Measurements from ENCODE around the gene CTNNAL1.
"Not testable (repeated sequence)": the region's sequence is repeated elsewhere in the genome, so short reads cannot be mapped to it uniquely, and the experiment has no call there.

CTNNAL1 gene

GRCh38 chr9:108933231-108933717 lies 80.0 kb downstream of the CTNNAL1 start:
- DNase-seq (ENCODE audit: low read depth) = no peak

GRCh38 chr9:108928386-108928785 lies 84.9 kb downstream of the CTNNAL1 start:
- no peak for DNase-seq (ENCODE audit: low read depth)

- no peak for DNase-seq (ENCODE audit: low read depth)
These were observed 88.8 kb downstream of the CTNNAL1 start for GRCh38 chr9:108924466-108924865.

- no peak for DNase-seq (ENCODE audit: low read depth)
These were observed 92.1 kb downstream of the CTNNAL1 start for GRCh38 chr9:108921200-108921599.

- DNase-seq (ENCODE audit: low read depth) = not testable (repeated sequence)
These were observed 92.9 kb downstream of the CTNNAL1 start for GRCh38 chr9:108920401-108920800.

- no peak for DNase-seq (ENCODE audit: low read depth)
These were observed 93.8 kb downstream of the CTNNAL1 start for GRCh38 chr9:108919517-108919916.

- no peak for DNase-seq (ENCODE audit: low read depth)
These were observed 99.9 kb downstream of the CTNNAL1 start for GRCh38 chr9:108913391-108913790.

GRCh38 chr9:108911820-108912219 lies 101.5 kb downstream of the CTNNAL1 start:
- DNase-seq (ENCODE audit: low read depth) = no peak

GRCh38 chr9:108910914-108911313 lies 102.4 kb downstream of the CTNNAL1 start:
- DNase-seq (ENCODE audit: low read depth) = no peak

- no peak for DNase-seq (ENCODE audit: low read depth)
These were observed 102.9 kb downstream of the CTNNAL1 start for GRCh38 chr9:108910402-108910801.

GRCh38 chr9:108905494-108905893 lies 107.8 kb downstream of the CTNNAL1 start:
- DNase-seq (ENCODE audit: low read depth) = no peak

GRCh38 chr9:108904161-108904560 lies 109.1 kb downstream of the CTNNAL1 start:
- DNase-seq (ENCODE audit: low read depth) = no peak

- no peak for DNase-seq (ENCODE audit: low read depth)
These were observed 109.7 kb downstream of the CTNNAL1 start for GRCh38 chr9:108903420-108904103.

GRCh38 chr9:108900176-108900575 lies 113.1 kb downstream of the CTNNAL1 start:
- no peak for DNase-seq (ENCODE audit: low read depth)

GRCh38 chr9:108899023-108899695 lies 114.1 kb downstream of the CTNNAL1 start:
- DNase-seq (ENCODE audit: low read depth) = not testable (repeated sequence)

- no peak for DNase-seq (ENCODE audit: low read depth)
These were observed 115.8 kb downstream of the CTNNAL1 start for GRCh38 chr9:108897324-108898096.

GRCh38 chr9:108894225-108894997 lies 118.9 kb downstream of the CTNNAL1 start:
- DNase-seq (ENCODE audit: low read depth) = no peak

All from stimulated activated CD8-positive, alpha-beta memory T cell treated with anti-CD3 and anti-CD28 coated beads, Interleukin-12 subunit alpha, Interleukin-12 subunit beta, amount 100 ng/mL, for 4 hours (primary cell).